ENCODE measurements around the gene ANKRD26.

The ANKRD26 gene

DNA sequence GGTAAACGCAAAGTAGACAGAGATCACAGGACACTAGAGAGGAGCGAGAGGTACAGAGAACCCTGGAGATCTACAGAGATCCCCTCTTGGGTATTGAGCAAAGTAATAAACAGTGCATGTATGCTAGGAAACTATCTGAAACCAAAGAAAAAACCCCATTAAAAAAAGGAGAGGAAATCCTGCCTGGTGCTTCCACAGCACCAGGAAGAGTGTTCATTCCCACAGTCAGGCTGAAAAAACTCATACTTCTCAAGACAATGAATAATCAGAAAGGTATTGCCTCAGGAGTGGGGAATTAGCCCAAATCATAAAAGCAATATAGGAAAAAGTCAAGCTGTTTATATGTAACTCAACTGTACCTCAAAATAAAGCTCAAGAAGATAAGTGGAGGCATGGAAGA is 59.1 kb downstream of the ANKRD26 start:
- Histone ChIP-seq H2BK5ac (ENCODE audit: low read length) (no peak overlapping the region), H3K4ac (ENCODE audit: low read length) (no peak overlapping the region), H3K79me1 (ENCODE audit: low read depth, low read length) (no peaks in the 10 kb centered on the region), H2AK5ac (ENCODE audit: low read depth, low read length) (no peak overlapping the region), H3K4me3 (ENCODE audit: low read length in 2 of 2) (no peak overlapping the region), H3K27me3 (ENCODE audit: control insufficient read depth in 3 of 3, insufficient read depth in 3 of 3, low read depth in 1 of 3, low read length in 3 of 3) (no peaks in the 10 kb centered on the region), H3K4me1 (ENCODE audit: control insufficient read depth in 2 of 2, insufficient read depth in 1 of 2, low read depth in 1 of 2, low read length in 2 of 2) (no peaks in the 10 kb centered on the region), H3K9me3 (replicated peaks in 1 of 2; ENCODE audit: control insufficient read depth in 2 of 2, insufficient read depth in 1 of 2, low read depth in 1 of 2, low read length in 2 of 2) (no peaks in the 10 kb centered on the region), H2BK120ac (ENCODE audit: low read depth, low read length) (no peak overlapping the region), H2AFZ (ENCODE audit: low read length) (no peak overlapping the region), H3K27ac (replicated peaks; ENCODE audit: low read length) (no peak overlapping the region), H3K9ac (ENCODE audit: low read depth, low read length, poor library complexity) (no peak overlapping the region), H3K23ac (ENCODE audit: low read depth, low read length, poor library complexity) (no peak overlapping the region), H4K8ac (ENCODE audit: low read depth, low read length) (no peak overlapping the region), H3K18ac (ENCODE audit: low read length) (no peak overlapping the region), H3K4me2 (ENCODE audit: insufficient read depth, low read length, poor library complexity, severe bottlenecking) (no peak overlapping the region), H3K36me3 (replicated peaks in 1 of 2; ENCODE audit: control insufficient read depth in 2 of 2, insufficient read depth in 2 of 2, low read length in 2 of 2) (peaks cover 3 to 82% of the 10 kb centered on the region in 2 donors), H2BK12ac (ENCODE audit: low read length) (no peak overlapping the region), H2BK15ac (ENCODE audit: low read length) (no peak overlapping the region), H3K14ac (ENCODE audit: low read length) (no peak overlapping the region), H4K91ac (ENCODE audit: low read depth, low read length, poor library complexity) (no peak overlapping the region)
- WGBS, 2 donors (ENCODE audit: extremely low coverage in 2 of 2, insufficient read length in 2 of 2, insufficient replicate concordance in 1 of 2): no CpG with 5 or more reads among the region's 2 CpGs
- DNase-seq (ENCODE audit: low spot score): no peak

DNA sequence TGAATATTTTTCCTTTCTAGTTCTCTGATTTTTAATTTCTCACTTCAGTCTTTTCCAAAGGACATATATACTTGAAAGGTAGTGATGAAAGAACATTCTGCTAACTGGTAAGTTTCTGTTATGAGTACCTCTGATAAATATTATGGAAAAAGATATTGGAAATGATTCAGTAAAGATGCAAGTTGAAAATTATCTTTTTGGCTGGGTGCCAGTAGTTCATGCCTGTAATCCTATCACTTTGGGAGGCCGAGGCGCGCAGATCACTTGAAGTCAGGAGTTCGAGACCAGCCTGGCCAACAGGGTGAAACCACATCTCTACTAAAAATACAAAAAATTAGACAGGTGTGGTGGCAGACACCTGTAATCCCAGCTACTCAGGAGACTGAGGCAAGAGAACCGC is 62.1 kb downstream of the ANKRD26 start:
- no peak overlapping the region for H3K14ac ChIP-seq (ENCODE audit: low read length)
- H2BK12ac ChIP-seq (ENCODE audit: low read length): no peak overlapping the region
- H3K4me1 ChIP-seq (ENCODE audit: control insufficient read depth in 2 of 2, insufficient read depth in 1 of 2, low read depth in 1 of 2, low read length in 2 of 2): no peaks in the 10 kb centered on the region
- no peak overlapping the region for H3K27ac ChIP-seq (replicated peaks; ENCODE audit: low read length)
- H3K18ac ChIP-seq (ENCODE audit: low read length): no peak overlapping the region
- H3K4me2 ChIP-seq (ENCODE audit: insufficient read depth, low read length, poor library complexity, severe bottlenecking): no peak overlapping the region
- no peak overlapping the region for H2AFZ ChIP-seq (ENCODE audit: low read length)
- H2AK5ac ChIP-seq (ENCODE audit: low read depth, low read length): no peak overlapping the region
- no peak overlapping the region for H2BK120ac ChIP-seq (ENCODE audit: low read depth, low read length)
- no peak overlapping the region for H3K9ac ChIP-seq (ENCODE audit: low read depth, low read length, poor library complexity)
- H3K27me3 ChIP-seq (ENCODE audit: control insufficient read depth in 3 of 3, insufficient read depth in 3 of 3, low read depth in 1 of 3, low read length in 3 of 3): no peaks in the 10 kb centered on the region
- H4K8ac ChIP-seq (ENCODE audit: low read depth, low read length): no peak overlapping the region
- no peaks in the 10 kb centered on the region for H3K9me3 ChIP-seq (replicated peaks in 1 of 2; ENCODE audit: control insufficient read depth in 2 of 2, insufficient read depth in 1 of 2, low read depth in 1 of 2, low read length in 2 of 2)
- no peak overlapping the region for H3K4me3 ChIP-seq (ENCODE audit: low read length in 2 of 2)
- H3K4ac ChIP-seq (ENCODE audit: low read length): no peak overlapping the region
- peaks cover 5 to 90% of the 10 kb centered on the region in 2 donors for H3K36me3 ChIP-seq (replicated peaks in 1 of 2; ENCODE audit: control insufficient read depth in 2 of 2, insufficient read depth in 2 of 2, low read length in 2 of 2)
- H3K23ac ChIP-seq (ENCODE audit: low read depth, low read length, poor library complexity): no peak overlapping the region
- no peak overlapping the region for H4K91ac ChIP-seq (ENCODE audit: low read depth, low read length, poor library complexity)
- no CpG with 5 or more reads among the region's 5 CpGs for WGBS, 2 donors (ENCODE audit: extremely low coverage in 2 of 2, insufficient read length in 2 of 2, insufficient replicate concordance in 1 of 2)
- no peak for DNase-seq (ENCODE audit: low spot score)
- H2BK15ac ChIP-seq (ENCODE audit: low read length): no peak overlapping the region
- no peak overlapping the region for H2BK5ac ChIP-seq (ENCODE audit: low read length)
- H3K79me1 ChIP-seq (ENCODE audit: low read depth, low read length): no peaks in the 10 kb centered on the region

DNA sequence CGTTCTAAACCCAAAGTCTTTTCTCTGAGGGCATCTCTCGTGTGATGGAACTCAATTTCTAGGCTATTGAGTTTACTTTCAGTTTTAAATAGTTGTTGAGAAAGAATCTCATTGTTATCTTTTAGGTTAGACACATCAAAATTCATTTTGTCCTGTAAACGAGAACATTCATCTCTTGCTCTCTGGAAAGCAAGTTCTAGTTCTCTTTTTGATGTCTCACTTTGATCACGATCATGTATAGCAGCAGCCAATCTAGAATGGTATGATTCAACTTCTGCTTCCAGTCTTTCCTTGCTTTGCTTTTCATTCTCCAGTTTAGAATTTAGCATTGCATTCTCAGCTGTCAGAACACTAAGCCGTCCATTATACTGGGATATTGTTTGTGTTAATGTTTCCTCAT is 65.1 kb downstream of the ANKRD26 start:
- H3K18ac ChIP-seq (ENCODE audit: low read length): no peak overlapping the region
- H2AK5ac ChIP-seq (ENCODE audit: low read depth, low read length): no peak overlapping the region
- H4K8ac ChIP-seq (ENCODE audit: low read depth, low read length): no peak overlapping the region
- H3K23ac ChIP-seq (ENCODE audit: low read depth, low read length, poor library complexity): no peak overlapping the region
- H3K4me1 ChIP-seq (ENCODE audit: control insufficient read depth in 2 of 2, insufficient read depth in 1 of 2, low read depth in 1 of 2, low read length in 2 of 2): peaks cover 0 to 1% of the 10 kb centered on the region in 2 donors
- no peak overlapping the region for H2BK5ac ChIP-seq (ENCODE audit: low read length)
- no peak overlapping the region for H3K4me2 ChIP-seq (ENCODE audit: insufficient read depth, low read length, poor library complexity, severe bottlenecking)
- H3K4ac ChIP-seq (ENCODE audit: low read length): no peak overlapping the region
- no peaks in the 10 kb centered on the region for H3K9me3 ChIP-seq (replicated peaks in 1 of 2; ENCODE audit: control insufficient read depth in 2 of 2, insufficient read depth in 1 of 2, low read depth in 1 of 2, low read length in 2 of 2)
- H3K27me3 ChIP-seq (ENCODE audit: control insufficient read depth in 3 of 3, insufficient read depth in 3 of 3, low read depth in 1 of 3, low read length in 3 of 3): no peaks in the 10 kb centered on the region
- H3K36me3 ChIP-seq (replicated peaks in 1 of 2; ENCODE audit: control insufficient read depth in 2 of 2, insufficient read depth in 2 of 2, low read length in 2 of 2): peaks cover 5 to 91% of the 10 kb centered on the region in 2 donors
- no peak overlapping the region for H3K9ac ChIP-seq (ENCODE audit: low read depth, low read length, poor library complexity)
- no peak overlapping the region for H2BK120ac ChIP-seq (ENCODE audit: low read depth, low read length)
- H2AFZ ChIP-seq (ENCODE audit: low read length): no peak overlapping the region
- no peaks in the 10 kb centered on the region for H3K79me1 ChIP-seq (ENCODE audit: low read depth, low read length)
- no CpG with 5 or more reads among the region's 5 CpGs for WGBS, 2 donors (ENCODE audit: extremely low coverage in 2 of 2, insufficient read length in 2 of 2, insufficient replicate concordance in 1 of 2)
- H3K14ac ChIP-seq (ENCODE audit: low read length): no peak overlapping the region
- no peak overlapping the region for H4K91ac ChIP-seq (ENCODE audit: low read depth, low read length, poor library complexity)
- no peak overlapping the region for H2BK15ac ChIP-seq (ENCODE audit: low read length)
- H3K27ac ChIP-seq (replicated peaks; ENCODE audit: low read length): no peak overlapping the region
- no peak overlapping the region for H2BK12ac ChIP-seq (ENCODE audit: low read length)
- no peak overlapping the region for H3K4me3 ChIP-seq (ENCODE audit: low read length in 2 of 2)
- DNase-seq (ENCODE audit: low spot score): no peak

DNA sequence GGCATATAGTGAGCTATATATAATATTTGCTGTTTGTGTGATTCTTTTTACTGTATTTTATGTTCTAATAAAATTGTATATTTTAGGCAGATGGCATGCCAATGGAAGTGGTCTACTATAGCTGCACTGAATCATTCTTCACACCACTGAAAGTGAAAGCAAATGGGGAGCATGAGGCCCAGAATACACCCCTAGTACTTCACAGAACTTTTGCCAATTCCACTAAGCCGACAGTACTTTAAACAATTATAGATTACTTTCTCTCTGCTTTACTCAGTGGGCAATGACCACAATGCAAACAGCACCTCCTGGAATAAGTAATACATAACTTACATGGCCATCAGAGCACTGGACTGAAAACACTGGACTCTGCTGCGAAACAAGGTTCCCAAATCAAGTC is 70.2 kb downstream of the ANKRD26 start:
- Histone ChIP-seq H2BK15ac (ENCODE audit: low read length) (no peak overlapping the region), H2BK5ac (ENCODE audit: low read length) (no peak overlapping the region), H3K4me3 (ENCODE audit: low read length in 2 of 2) (no peak overlapping the region), H2BK12ac (ENCODE audit: low read length) (no peak overlapping the region), H4K8ac (ENCODE audit: low read depth, low read length) (no peak overlapping the region), H4K91ac (ENCODE audit: low read depth, low read length, poor library complexity) (no peak overlapping the region), H3K9me3 (replicated peaks in 1 of 2; ENCODE audit: control insufficient read depth in 2 of 2, insufficient read depth in 1 of 2, low read depth in 1 of 2, low read length in 2 of 2) (no peaks in the 10 kb centered on the region), H3K23ac (ENCODE audit: low read depth, low read length, poor library complexity) (no peak overlapping the region), H3K9ac (ENCODE audit: low read depth, low read length, poor library complexity) (no peak overlapping the region), H3K27ac (replicated peaks; ENCODE audit: low read length) (no peak overlapping the region), H3K14ac (ENCODE audit: low read length) (no peak overlapping the region), H2AFZ (ENCODE audit: low read length) (no peak overlapping the region), H3K4ac (ENCODE audit: low read length) (no peak overlapping the region), H3K4me1 (ENCODE audit: control insufficient read depth in 2 of 2, insufficient read depth in 1 of 2, low read depth in 1 of 2, low read length in 2 of 2) (peaks cover 0 to 2% of the 10 kb centered on the region in 2 donors), H3K36me3 (replicated peaks in 1 of 2; ENCODE audit: control insufficient read depth in 2 of 2, insufficient read depth in 2 of 2, low read length in 2 of 2) (peaks cover 3 to 90% of the 10 kb centered on the region in 2 donors), H3K4me2 (ENCODE audit: insufficient read depth, low read length, poor library complexity, severe bottlenecking) (no peak overlapping the region), H3K18ac (ENCODE audit: low read length) (no peak overlapping the region), H3K27me3 (ENCODE audit: control insufficient read depth in 3 of 3, insufficient read depth in 3 of 3, low read depth in 1 of 3, low read length in 3 of 3) (no peaks in the 10 kb centered on the region), H2AK5ac (ENCODE audit: low read depth, low read length) (no peak overlapping the region), H2BK120ac (ENCODE audit: low read depth, low read length) (no peak overlapping the region), H3K79me1 (ENCODE audit: low read depth, low read length) (no peaks in the 10 kb centered on the region)
- no CpG with 5 or more reads among the region's 2 CpGs for WGBS, 2 donors (ENCODE audit: extremely low coverage in 2 of 2, insufficient read length in 2 of 2, insufficient replicate concordance in 1 of 2)
- DNase-seq (ENCODE audit: low spot score): no peak
